Hair follicular keratinocyte (primary cell): ENCODE results near the gene PHKA2. TPM values are rescaled to one million over a fixed set of nuclear protein-coding genes. Genes with fewer than 3 reads are reported as not detected.

Experiments
- total RNA-seq: library from RNA; depleted of rRNA; stranded (reverse); fragments of >200 nt; gene quantifications from 2 replicates; pipeline ENCODE4 v1.2.3, GENCODE V29; 2015

Gene PHKA2
- total RNA-seq: 13.5 and 18.1 TPM in 2 replicates

GRCh38 chrX:18983666-18984380 is at the start of gene PHKA2:
TSS of gene PHKA2 (minus strand) at chrX:18984114. CDS start at chrX:18983932, 182 bp downstream.

Other genes with a start within 250 kb of the PHKA2 start
- under 0.01 TPM in 1 of 2 replicates, not detected in the other for gene ADGRG2, start 138.4 kb upstream of the PHKA2 start, total RNA-seq